WERI-Rb-1 (cell line): Measurements from ENCODE around the gene MAVS.
"Not testable (repeated sequence)": the region's sequence is repeated elsewhere in the genome, so short reads cannot be mapped to it uniquely, and the experiment has no call there.

Experiments used
- DNase-seq: peaks from one replicate; pipeline ENCODE4 v3.0.0-alpha.2; 2020
- H3K27ac ChIP-seq: fragments of 250-450 bp; sonication (Bioruptor Pico); 2 replicates; pipeline ENCODE4 v1.5.1; 2020; ENCODE audit warnings: mild to moderate bottlenecking, moderate library complexity
- H3K27me3 ChIP-seq: fragments of 250-450 bp; sonication (Bioruptor Pico); 2 replicates; pipeline ENCODE4 v1.5.1; 2021; ENCODE audit warnings: mild to moderate bottlenecking, low read depth, moderate library complexity; ENCODE audit not compliant: insufficient read depth, severe bottlenecking
- H3K36me3 ChIP-seq: fragments of 250-450 bp; sonication (Bioruptor Pico); 2 replicates; pipeline ENCODE4 v1.5.1; 2020; ENCODE audit warnings: mild to moderate bottlenecking, moderate library complexity
- H3K4me3 ChIP-seq: 2 replicates; pipeline ENCODE4 v1.5.1; 2011; ENCODE audit warnings: low read depth, mild to moderate bottlenecking, control low read depth, low read length
- H3K9me3 ChIP-seq: fragments of 250-450 bp; sonication (Bioruptor Pico); 2 replicates; pipeline ENCODE4 v1.5.1; 2021; ENCODE audit warnings: mild to moderate bottlenecking, moderate library complexity; ENCODE audit not compliant: severe bottlenecking
- TF ChIP-seq, protein P1 (sequence below): IDR thresholded peaks from 2 replicates; pipeline ENCODE4 v1.5.1; 2011; ENCODE audit warnings: low read depth, mild to moderate bottlenecking, control low read depth, inconsistent platforms, low read length

MAVS gene

DNA sequence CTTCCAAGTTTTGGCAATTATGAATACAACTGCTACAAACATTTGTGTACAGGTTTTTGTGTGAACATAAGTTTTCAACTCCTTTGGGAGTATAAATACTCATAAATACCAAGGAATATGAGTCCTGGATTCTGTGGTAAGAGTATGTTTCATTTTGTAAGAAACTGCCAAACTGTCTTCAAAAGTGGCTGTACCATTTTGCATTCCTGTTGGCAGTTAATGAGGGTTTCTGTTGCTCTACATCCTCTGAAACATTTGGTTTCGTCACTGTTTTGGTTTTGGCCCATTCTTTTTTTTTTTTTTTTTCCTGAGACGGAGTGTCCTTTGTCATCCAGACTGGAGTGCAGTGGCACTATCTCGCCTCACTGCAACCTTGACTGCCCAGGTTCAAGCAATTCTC is 17.8 kb upstream of the MAVS start:
- no peaks in the 10 kb centered on the region for H3K27me3 ChIP-seq

DNA sequence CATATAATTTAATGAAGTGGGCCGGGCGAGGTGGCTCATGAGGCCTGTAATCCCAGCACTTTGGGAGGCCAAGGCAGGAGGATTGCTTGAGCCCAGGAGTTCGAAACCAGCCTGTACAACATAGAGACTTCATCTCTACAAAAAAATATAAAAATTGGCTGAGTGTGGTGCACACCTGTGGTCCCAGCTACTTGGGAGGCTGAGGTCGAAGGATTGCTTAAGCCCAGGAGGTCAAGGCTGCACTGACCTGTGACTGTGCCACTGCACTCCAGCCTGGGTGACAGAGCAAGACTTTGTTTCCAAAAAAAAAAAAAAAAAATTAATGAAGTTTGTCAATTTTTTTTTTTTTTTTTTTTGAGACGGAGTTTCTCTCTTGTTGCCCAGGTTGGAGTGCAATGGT is 16.7 kb upstream of the MAVS start:
- not testable (repeated sequence) for H3K9me3 ChIP-seq, DNase-seq, H3K27me3 ChIP-seq, H3K4me3 ChIP-seq, H3K27ac ChIP-seq, H3K36me3 ChIP-seq

More for the DNA sequence above, 17.8 kb upstream of the MAVS start:
- Histone ChIP-seq H3K9me3 (no peaks in the 10 kb centered on the region), H3K27ac (no peak overlapping the region), H3K4me3 (no peak overlapping the region), H3K36me3 (no peaks in the 10 kb centered on the region; the same call in 1 of the 2 replicates)
- TF ChIP-seq, protein P1, sequence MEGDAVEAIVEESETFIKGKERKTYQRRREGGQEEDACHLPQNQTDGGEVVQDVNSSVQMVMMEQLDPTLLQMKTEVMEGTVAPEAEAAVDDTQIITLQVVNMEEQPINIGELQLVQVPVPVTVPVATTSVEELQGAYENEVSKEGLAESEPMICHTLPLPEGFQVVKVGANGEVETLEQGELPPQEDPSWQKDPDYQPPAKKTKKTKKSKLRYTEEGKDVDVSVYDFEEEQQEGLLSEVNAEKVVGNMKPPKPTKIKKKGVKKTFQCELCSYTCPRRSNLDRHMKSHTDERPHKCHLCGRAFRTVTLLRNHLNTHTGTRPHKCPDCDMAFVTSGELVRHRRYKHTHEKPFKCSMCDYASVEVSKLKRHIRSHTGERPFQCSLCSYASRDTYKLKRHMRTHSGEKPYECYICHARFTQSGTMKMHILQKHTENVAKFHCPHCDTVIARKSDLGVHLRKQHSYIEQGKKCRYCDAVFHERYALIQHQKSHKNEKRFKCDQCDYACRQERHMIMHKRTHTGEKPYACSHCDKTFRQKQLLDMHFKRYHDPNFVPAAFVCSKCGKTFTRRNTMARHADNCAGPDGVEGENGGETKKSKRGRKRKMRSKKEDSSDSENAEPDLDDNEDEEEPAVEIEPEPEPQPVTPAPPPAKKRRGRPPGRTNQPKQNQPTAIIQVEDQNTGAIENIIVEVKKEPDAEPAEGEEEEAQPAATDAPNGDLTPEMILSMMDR: no peak
- no peak for DNase-seq

DNA sequence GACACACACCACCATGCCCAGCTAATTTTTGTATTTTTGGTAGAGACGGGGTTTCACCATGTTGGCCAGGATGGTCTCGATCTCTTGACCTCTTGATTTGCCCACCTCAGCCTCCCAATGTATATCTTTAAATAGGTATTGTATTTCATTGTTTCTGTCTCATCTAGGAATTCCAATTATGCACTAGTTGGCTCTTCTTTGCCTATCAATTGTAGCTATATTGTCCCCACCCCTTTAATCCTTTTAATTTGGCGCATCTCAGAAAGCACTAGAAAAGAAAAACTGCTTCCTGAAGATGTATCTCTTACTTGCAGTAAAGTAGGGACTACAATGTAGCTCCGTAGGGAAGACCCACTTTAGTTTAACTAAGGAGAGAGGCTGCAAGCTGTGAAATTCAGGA is 10.5 kb upstream of the MAVS start:
- DNase-seq: no peak
- H3K27me3 ChIP-seq: no peaks in the 10 kb centered on the region

DNA sequence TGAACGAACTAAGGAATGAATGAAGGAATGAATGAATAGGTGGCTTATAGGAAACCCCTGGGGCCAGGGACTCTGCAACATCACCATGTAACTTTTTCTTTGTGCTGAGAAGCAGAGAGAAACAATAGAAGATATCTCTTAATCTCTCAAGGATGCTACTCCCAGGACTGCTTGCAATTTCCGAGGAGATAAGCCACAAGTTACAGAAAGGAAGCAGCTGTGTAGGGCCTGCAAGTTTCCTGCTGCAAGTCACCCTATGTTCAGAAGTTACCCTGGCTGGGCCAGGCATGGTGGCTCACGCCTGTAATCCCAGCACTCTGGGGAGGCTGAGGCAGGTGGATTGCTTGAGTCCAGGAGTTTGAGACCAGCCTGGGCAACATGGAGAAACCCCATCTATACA is 7.3 kb upstream of the MAVS start:
- H3K4me3 ChIP-seq: no peak overlapping the region
- no peaks in the 10 kb centered on the region for H3K9me3 ChIP-seq
- no peaks in the 10 kb centered on the region for H3K27me3 ChIP-seq
- TF ChIP-seq, protein P1: no peak
- DNase-seq: no peak
- no peak overlapping the region for H3K27ac ChIP-seq
- H3K36me3 ChIP-seq: no peaks in the 10 kb centered on the region

More for the DNA sequence above, 10.5 kb upstream of the MAVS start:
- Histone ChIP-seq H3K36me3 (no peaks in the 10 kb centered on the region), H3K9me3 (no peaks in the 10 kb centered on the region), H3K27ac (no peak overlapping the region), H3K4me3 (no peak overlapping the region)
- TF ChIP-seq, protein P1: no peak

DNA sequence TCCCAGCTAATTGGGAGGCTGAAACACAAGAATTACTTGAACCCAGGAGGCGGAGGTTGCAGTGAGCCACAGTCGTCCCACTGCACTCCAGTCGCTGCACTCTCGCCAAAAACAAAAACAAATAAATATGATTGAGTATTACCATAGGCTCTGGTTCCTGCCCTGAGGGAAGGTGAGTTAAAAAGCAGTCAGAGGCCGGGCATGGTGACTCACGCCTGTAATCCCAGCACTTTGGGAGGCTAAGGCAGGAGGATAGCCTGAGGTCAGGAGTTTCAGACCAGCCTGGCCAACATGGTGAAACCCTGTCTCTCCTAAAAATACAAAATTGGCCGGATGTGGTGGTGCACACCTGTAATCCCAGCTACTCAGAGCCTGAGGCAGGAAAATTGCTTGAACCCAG is 6.4 kb upstream of the MAVS start:
- not testable (repeated sequence) for H3K27ac ChIP-seq, H3K9me3 ChIP-seq, H3K27me3 ChIP-seq, H3K4me3 ChIP-seq, DNase-seq, H3K36me3 ChIP-seq

DNA sequence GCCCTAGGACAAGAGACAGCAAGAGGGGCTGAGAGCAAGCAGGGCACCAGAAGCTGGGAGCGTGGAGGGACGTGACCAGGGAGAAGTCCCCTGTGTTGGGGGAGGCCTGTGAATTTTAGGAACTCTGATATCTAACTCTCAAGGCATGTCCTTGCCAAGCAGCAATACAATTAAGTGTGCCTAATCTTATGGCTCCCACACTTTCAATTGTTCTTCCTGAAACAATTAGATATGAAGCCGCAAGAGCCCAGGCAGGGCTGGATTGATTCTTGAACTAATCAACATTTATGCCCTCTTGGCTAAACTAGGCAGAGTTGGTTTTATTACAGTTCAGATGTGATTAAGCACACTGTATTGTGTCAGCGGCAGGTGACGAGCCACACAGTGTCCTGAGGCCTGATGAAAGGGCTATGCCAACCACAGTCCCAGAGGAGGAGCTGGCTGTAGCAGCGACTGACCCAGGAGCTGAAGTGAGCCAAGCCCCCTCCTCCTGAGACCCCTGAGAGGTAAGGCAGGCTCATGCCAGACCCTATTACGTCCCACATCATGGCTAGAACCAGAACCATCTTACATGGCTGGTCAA is 4.2 kb upstream of the MAVS start:
- TF ChIP-seq, protein P1: no peak
- H3K36me3 ChIP-seq: no peaks in the 10 kb centered on the region
- no peak overlapping the region for H3K4me3 ChIP-seq
- no peaks in the 10 kb centered on the region for H3K9me3 ChIP-seq
- DNase-seq: no peak
- no peaks in the 10 kb centered on the region for H3K27me3 ChIP-seq
- H3K27ac ChIP-seq: no peak overlapping the region

DNA sequence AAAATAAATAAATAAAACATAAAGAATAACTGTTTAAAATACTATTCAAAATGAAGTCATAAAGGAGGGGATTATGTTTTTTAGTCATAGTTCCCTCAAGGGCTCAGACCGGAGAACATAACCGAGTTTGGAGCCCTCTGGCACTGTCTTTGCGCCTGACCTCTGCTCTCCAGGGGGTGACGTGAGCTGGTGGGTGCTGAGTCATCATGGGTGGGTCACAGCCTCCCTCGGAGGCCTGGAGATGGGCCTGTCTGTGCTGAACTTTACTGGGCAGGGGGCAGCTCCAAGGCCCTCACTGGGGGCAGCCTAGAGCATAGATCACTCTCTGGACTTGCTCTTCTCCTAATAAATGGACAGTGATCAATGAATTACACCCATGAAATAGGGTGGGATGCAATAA is 3.1 kb upstream of the MAVS start:
- Histone ChIP-seq H3K4me3 (no peak overlapping the region), H3K36me3 (no peaks in the 10 kb centered on the region), H3K27me3 (no peaks in the 10 kb centered on the region), H3K27ac (no peak overlapping the region), H3K9me3 (no peaks in the 10 kb centered on the region)
- TF ChIP-seq, protein P1: no peak
- DNase-seq: no peak

DNA sequence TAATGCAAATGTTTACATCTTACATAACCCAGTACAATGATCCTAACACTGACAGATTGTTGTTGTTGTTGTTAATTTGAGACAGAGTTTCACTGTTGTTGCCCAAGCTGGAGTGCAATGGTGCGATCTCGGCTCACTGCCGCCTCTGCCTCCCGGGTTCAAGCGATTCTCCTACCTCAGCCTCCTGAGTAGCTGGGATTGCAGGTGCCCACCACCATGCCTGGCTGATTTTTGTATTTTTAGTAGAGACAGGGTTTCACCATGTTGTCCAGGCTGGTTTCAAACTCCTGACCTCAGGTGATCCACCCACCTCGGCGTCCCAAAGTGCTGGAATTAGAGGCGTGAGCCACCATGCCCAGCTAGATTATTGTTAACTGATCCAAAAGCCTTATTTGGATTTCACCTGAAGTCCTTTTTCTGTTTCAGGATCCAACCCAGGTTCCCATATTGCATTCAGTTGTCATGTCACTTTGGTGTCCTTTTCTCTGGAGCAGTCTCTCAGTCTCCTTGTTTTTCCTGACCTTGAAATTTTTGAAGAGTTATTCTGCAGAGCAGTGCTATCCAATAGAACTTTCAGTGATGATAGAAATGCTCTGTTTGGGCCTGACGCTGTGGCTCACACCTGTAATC is 2.5 kb upstream of the MAVS start:
- not testable (repeated sequence) for H3K9me3 ChIP-seq, H3K36me3 ChIP-seq, DNase-seq, H3K27me3 ChIP-seq, H3K4me3 ChIP-seq, H3K27ac ChIP-seq
